GM10847 (cell line): ENCODE data around the gene APOA1.

Source experiments
- POLR2A ChIP-seq: IDR thresholded peaks from 2 replicates; pipeline ENCODE4 v1.6.1; 2011; ENCODE audit not compliant: insufficient read length; ENCODE audit errors: extremely low read depth

Gene APOA1

GRCh38 chr11:116862951-116863350, 25.5 kb upstream of the APOA1 start:
- no peak for TF ChIP-seq POLR2A

GRCh38 chr11:116862185-116862584, 24.8 kb upstream of the APOA1 start:
- no peak for TF ChIP-seq POLR2A

- no peak for TF ChIP-seq POLR2A
These were observed 24.1 kb upstream of the APOA1 start for GRCh38 chr11:116861539-116861938.

GRCh38 chr11:116860303-116860702, 22.9 kb upstream of the APOA1 start:
- no peak for TF ChIP-seq POLR2A

GRCh38 chr11:116859175-116859574, 21.8 kb upstream of the APOA1 start:
- no peak for TF ChIP-seq POLR2A

- no peak for TF ChIP-seq POLR2A
These were observed 20.5 kb upstream of the APOA1 start for GRCh38 chr11:116857936-116858335.

- no peak for TF ChIP-seq POLR2A
These were observed 19.9 kb upstream of the APOA1 start for GRCh38 chr11:116857316-116857715.

- TF ChIP-seq POLR2A = no peak
These were observed 19.0 kb upstream of the APOA1 start for GRCh38 chr11:116856423-116856822.

GRCh38 chr11:116855413-116855812, 18.0 kb upstream of the APOA1 start:
- no peak for TF ChIP-seq POLR2A

- TF ChIP-seq POLR2A = no peak
These were observed 16.1 kb upstream of the APOA1 start for GRCh38 chr11:116853461-116854073.

GRCh38 chr11:116852261-116853031, 15.0 kb upstream of the APOA1 start:
- TF ChIP-seq POLR2A = no peak

- TF ChIP-seq POLR2A = no peak
These were observed 14.2 kb upstream of the APOA1 start for GRCh38 chr11:116851626-116852025.

- no peak for TF ChIP-seq POLR2A
These were observed 12.1 kb upstream of the APOA1 start for GRCh38 chr11:116849486-116849885.

- TF ChIP-seq POLR2A = no peak
These were observed 11.6 kb upstream of the APOA1 start for GRCh38 chr11:116849060-116849459.

GRCh38 chr11:116847612-116848011, 10.2 kb upstream of the APOA1 start:
- TF ChIP-seq POLR2A = no peak

GRCh38 chr11:116844722-116845121, 7.3 kb upstream of the APOA1 start:
- TF ChIP-seq POLR2A = no peak

- TF ChIP-seq POLR2A = no peak
These were observed 6.2 kb upstream of the APOA1 start for GRCh38 chr11:116843661-116844060.
